ENCODE results near the gene TRABD.

Gene TRABD

GRCh38 chr22:50243685-50244419, 58.1 kb downstream of the TRABD start:
- no peak for DNase-seq (ENCODE audit: low spot score)

GRCh38 chr22:50244420-50245213, 58.9 kb downstream of the TRABD start, which contains the start of gene TUBGCP6:
Gene TUBGCP6, minus strand, starts transcription at chr22:50245023. Its CDS starts 564 bp downstream, at chr22:50244459.
- peak; percentile 89 for DNase-seq (ENCODE audit: low spot score)

- DNase-seq (ENCODE audit: low spot score) = no peak
Observed at GRCh38 chr22:50245214-50246072, 59.7 kb downstream of the TRABD start.

- no peak for DNase-seq (ENCODE audit: low spot score)
Observed at GRCh38 chr22:50246242-50247175, 60.8 kb downstream of the TRABD start.

GRCh38 chr22:50247748-50248147, 62.0 kb downstream of the TRABD start:
- peak; percentile 64 for DNase-seq (ENCODE audit: low spot score)

GRCh38 chr22:50248196-50249081, 62.7 kb downstream of the TRABD start:
- DNase-seq (ENCODE audit: low spot score) = no peak
